Liver (tissue), 9 donors: ENCODE results near the gene CCDC88C. TPM values are rescaled to one million over a fixed set of nuclear protein-coding genes. Genes with fewer than 3 reads are reported as not detected.

Experiments used
- DNase-seq: peaks from one replicate; pipeline ENCODE4 v3.0.0-alpha.2; 2017; ENCODE audit warnings: low spot score
- H3K27ac ChIP-seq, 2 donors: one replicate each; pipeline ENCODE4 v1.7.0; 2013; ENCODE audit warnings: inconsistent platforms in 2 of 2, low read length in 2 of 2, control low read depth in 1 of 2, low read depth in 1 of 2, mild to moderate bottlenecking in 1 of 2
- H3K27me3 ChIP-seq, 4 donors: one replicate each; pipeline versions ENCODE4 v1.6.1 to v1.7.0; 2013; ENCODE audit warnings: low read length in 3 of 4, inconsistent platforms in 1 of 4, mild to moderate bottlenecking in 1 of 4, moderate library complexity in 1 of 4; ENCODE audit not compliant: control insufficient read depth in 4 of 4, insufficient read depth in 4 of 4
- H3K36me3 ChIP-seq, 4 donors: one replicate each; pipeline versions ENCODE4 v1.6.1 to v1.7.0; 2013; ENCODE audit warnings: low read length in 3 of 4, mild to moderate bottlenecking in 3 of 4, low read depth in 1 of 4, moderate library complexity in 1 of 4; ENCODE audit not compliant: control insufficient read depth in 4 of 4, insufficient read depth in 3 of 4
- H3K4me1 ChIP-seq, 4 donors: one replicate each; pipeline versions ENCODE4 v1.6.1 to v1.7.0; 2013; ENCODE audit warnings: low read length in 3 of 4, mild to moderate bottlenecking in 3 of 4, moderate library complexity in 1 of 4; ENCODE audit not compliant: control insufficient read depth in 4 of 4, insufficient read depth in 4 of 4
- H3K4me3 ChIP-seq, 3 donors: one replicate each; pipeline versions ENCODE4 v1.6.1 to v1.7.0; 2013; ENCODE audit warnings: low read length in 3 of 3, control low read depth in 1 of 3, low read depth in 1 of 3, mild to moderate bottlenecking in 1 of 3
- H3K9ac ChIP-seq, 2 donors: one replicate each; pipeline ENCODE4 v1.7.0; 2013; ENCODE audit warnings: low read length in 2 of 2, mild to moderate bottlenecking in 2 of 2, moderate library complexity in 2 of 2, control low read depth in 1 of 2, low read depth in 1 of 2
- H3K9me3 ChIP-seq, 4 donors: one replicate each; pipeline versions ENCODE4 v1.6.1 to v1.7.0; 2013; ENCODE audit warnings: low read length in 3 of 4; ENCODE audit not compliant: control insufficient read depth in 4 of 4
- FOXA1 ChIP-seq: IDR thresholded peaks from 2 replicates; pipeline ENCODE4 v1.6.1; 2016; ENCODE audit warnings: antibody characterized with exemption
- FOXA2 ChIP-seq: IDR thresholded peaks from 2 replicates; pipeline ENCODE4 v1.6.1; 2016; ENCODE audit warnings: antibody characterized with exemption
- GABPA ChIP-seq, 2 donors: IDR thresholded peaks in 1 of 2; conservative IDR thresholded peaks in 1 of 2; 2 replicates each; pipeline ENCODE4 v1.6.1; 2016; ENCODE audit warnings: antibody characterized with exemption in 2 of 2, mild to moderate bottlenecking in 1 of 2, moderate library complexity in 1 of 2
- HNF4G ChIP-seq: IDR thresholded peaks from 2 replicates; pipeline ENCODE4 v1.6.1; 2016; ENCODE audit warnings: antibody characterized with exemption
- NR2F2 ChIP-seq: IDR thresholded peaks from 2 replicates; pipeline ENCODE4 v1.6.1; 2016; ENCODE audit warnings: antibody characterized with exemption
- RAD21 ChIP-seq, 2 donors: IDR thresholded peaks; 2 replicates each; pipeline ENCODE4 v1.6.1; 2016; ENCODE audit warnings: antibody characterized with exemption in 2 of 2, mild to moderate bottlenecking in 2 of 2
- YY1 ChIP-seq: IDR thresholded peaks from 2 replicates; pipeline ENCODE4 v1.6.1; 2016; ENCODE audit warnings: antibody characterized with exemption, mild to moderate bottlenecking
- ZBTB33 ChIP-seq: IDR thresholded peaks from 2 replicates; pipeline ENCODE4 v1.6.1; 2016; ENCODE audit warnings: antibody characterized with exemption
- WGBS: extraction: QIAGEN DNeasy Blood & Tissue Kit; methylation state at CpG from one replicate; pipeline ENCODE4 v1.1.7; 2013; 5-methylcytosine and 5-hydroxymethylcytosine counted together
- polyA plus RNA-seq, 2 donors: library from polyadenylated mRNA; stranded (reverse) in 1 of 2; unstranded in 1 of 2; fragments of 200-250 nt in 1 of 2; fragments of >200 nt in 1 of 2; fragmentation: Nextera tagmentation in 1 of 2; extraction: Ambion mirVana in 1 of 2; gene quantifications; one replicate each; pipeline versions ENCODE4 v1.2.1 to v1.2.3, GENCODE V29; 2013 to 2015
- total RNA-seq, 2 donors: library from RNA; depleted of rRNA; stranded (reverse); fragments of >200 nt; gene quantifications; one replicate each; pipeline ENCODE4 v1.2.3, GENCODE V29; 2014
- TF ChIP-seq, protein P1 (sequence below): IDR thresholded peaks from 2 replicates; pipeline ENCODE4 v1.6.1; 2016; ENCODE audit warnings: antibody characterized with exemption
- TF ChIP-seq, protein P2 (sequence below): IDR thresholded peaks from 2 replicates; pipeline ENCODE4 v1.6.1; 2016; ENCODE audit warnings: antibody characterized with exemption
- TF ChIP-seq, protein P3 (sequence below): fragments of 150-350 bp; IDR thresholded peaks from 2 replicates; pipeline ENCODE4 v1.5.1; 2017; ENCODE audit warnings: improper control_type of control experiment, low read depth, low read length; ENCODE audit not compliant: missing input control
- donor health status: healthy.
- donor health status: healthy.
- donor health status: healthy.
- donor health status: healthy.
- donor health status: healthy.

The CCDC88C gene
- total and polyA plus RNA-seq, 4 donors = 1.3 to 10.8 (median 4.0) TPM

GRCh38 chr14:91306547-91306946 is 111.1 kb downstream of the CCDC88C start (continued):
- no peak for TF ChIP-seq ZBTB33

DNA sequence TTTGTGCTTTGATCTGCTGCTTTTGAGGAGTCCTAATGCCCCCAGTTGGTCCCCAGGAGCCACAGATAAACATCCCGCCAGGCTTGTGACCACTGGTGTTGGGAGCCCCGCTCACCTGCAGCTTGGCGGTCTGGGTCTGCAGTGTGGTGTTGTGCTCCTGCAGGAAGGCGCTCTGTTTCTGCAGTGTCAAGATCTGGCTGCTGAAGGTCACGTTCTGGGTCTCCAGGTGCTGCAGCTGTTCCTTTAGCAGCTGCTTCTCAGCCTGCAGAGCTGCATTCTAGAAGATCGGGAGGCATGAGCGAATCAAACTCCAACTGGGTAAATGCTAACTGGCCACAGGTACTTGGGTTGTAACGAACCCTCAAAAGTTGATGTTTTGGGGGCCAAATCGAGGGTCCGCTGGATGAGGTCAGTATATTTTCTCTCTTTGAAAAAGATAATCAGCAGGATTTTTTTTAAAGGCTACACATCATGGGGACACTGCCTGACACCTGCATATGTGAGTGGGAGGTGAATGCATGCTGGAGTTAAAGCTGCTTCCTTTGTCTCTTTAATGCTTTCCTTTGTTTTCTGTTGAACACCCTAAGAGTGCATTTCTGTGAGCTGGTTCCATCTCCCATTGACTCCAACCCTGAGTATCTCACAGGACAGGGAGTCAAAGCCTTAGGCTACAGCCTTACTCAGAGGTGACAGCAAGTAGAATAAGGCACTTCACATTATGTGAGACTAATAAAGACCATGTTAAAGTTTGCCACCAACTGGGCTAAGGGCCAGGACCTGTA is 111.8 kb downstream of the CCDC88C start:
- Histone ChIP-seq H3K4me1 (no peaks in the 10 kb centered on the region), H3K27me3 (no peaks in the 10 kb centered on the region), H3K9me3 (no peaks in the 10 kb centered on the region), H3K27ac (no peak overlapping the region), H3K36me3 (peaks cover 0 to 59% (median 15%) of the 10 kb centered on the region in 4 donors), H3K4me3 (no peak overlapping the region), H3K9ac (no peak overlapping the region)
- TF ChIP-seq HNF4G (no peak), FOXA2 (no peak), GABPA (IDR thresholded peaks at IDR 0.05 in 1 of 2, conservative IDR thresholded peaks at IDR 0.05 in 1 of 2) (no peak)
- TF ChIP-seq, protein P1, sequence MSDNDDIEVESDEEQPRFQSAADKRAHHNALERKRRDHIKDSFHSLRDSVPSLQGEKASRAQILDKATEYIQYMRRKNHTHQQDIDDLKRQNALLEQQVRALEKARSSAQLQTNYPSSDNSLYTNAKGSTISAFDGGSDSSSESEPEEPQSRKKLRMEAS = no peak
- WGBS = 97% methylated on average over 10 of the region's 10 CpGs
- DNase-seq = no peak

DNA sequence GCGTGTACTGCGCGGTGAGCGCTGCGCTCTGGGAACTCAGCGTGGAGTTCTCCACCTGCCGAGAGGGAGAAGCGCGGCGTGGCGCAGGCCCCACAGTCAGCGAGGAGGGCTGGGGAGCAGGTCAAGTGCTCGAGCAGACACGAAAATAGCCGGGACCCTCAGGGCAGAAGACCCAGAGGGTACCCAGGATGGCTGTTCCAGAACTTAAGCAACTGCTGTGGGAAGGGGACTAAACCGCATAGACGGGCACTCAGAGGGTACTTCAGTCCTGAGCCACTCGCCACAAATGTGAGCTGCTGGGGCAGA is 113.7 kb downstream of the CCDC88C start:
- TF ChIP-seq FOXA1 (no peak), FOXA2 (no peak), RAD21 (IDR thresholded peaks at IDR 0.05) (no peak)
- WGBS = 95% methylated on average over 18 of the region's 18 CpGs
- Histone ChIP-seq H3K9ac (no peak overlapping the region), H3K36me3 (peaks cover 0 to 74% (median 21%) of the 10 kb centered on the region in 4 donors), H3K27ac (no peak overlapping the region), H3K9me3 (no peaks in the 10 kb centered on the region), H3K4me1 (no peaks in the 10 kb centered on the region), H3K4me3 (no peak overlapping the region), H3K27me3 (no peaks in the 10 kb centered on the region)
- no peak for DNase-seq

GRCh38 chr14:91303091-91303923 is 114.3 kb downstream of the CCDC88C start:
- H3K4me3 ChIP-seq = no peak overlapping the region
- H3K4me1 ChIP-seq = no peaks in the 10 kb centered on the region
- H3K27ac ChIP-seq = no peak overlapping the region
- peaks cover 0 to 72% (median 19%) of the 10 kb centered on the region in 4 donors for H3K36me3 ChIP-seq
- H3K9ac ChIP-seq = no peak overlapping the region
- TF ChIP-seq FOXA1 = no peak
- TF ChIP-seq, protein P2, sequence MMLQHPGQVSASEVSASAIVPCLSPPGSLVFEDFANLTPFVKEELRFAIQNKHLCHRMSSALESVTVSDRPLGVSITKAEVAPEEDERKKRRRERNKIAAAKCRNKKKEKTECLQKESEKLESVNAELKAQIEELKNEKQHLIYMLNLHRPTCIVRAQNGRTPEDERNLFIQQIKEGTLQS = no peak
- no peak for TF ChIP-seq NR2F2
- TF ChIP-seq HNF4G = no peak
- TF ChIP-seq GABPA (IDR thresholded peaks at IDR 0.05 in 1 of 2, conservative IDR thresholded peaks at IDR 0.05 in 1 of 2) = no peak
- no peak for TF ChIP-seq FOXA2
- TF ChIP-seq, protein P3, sequence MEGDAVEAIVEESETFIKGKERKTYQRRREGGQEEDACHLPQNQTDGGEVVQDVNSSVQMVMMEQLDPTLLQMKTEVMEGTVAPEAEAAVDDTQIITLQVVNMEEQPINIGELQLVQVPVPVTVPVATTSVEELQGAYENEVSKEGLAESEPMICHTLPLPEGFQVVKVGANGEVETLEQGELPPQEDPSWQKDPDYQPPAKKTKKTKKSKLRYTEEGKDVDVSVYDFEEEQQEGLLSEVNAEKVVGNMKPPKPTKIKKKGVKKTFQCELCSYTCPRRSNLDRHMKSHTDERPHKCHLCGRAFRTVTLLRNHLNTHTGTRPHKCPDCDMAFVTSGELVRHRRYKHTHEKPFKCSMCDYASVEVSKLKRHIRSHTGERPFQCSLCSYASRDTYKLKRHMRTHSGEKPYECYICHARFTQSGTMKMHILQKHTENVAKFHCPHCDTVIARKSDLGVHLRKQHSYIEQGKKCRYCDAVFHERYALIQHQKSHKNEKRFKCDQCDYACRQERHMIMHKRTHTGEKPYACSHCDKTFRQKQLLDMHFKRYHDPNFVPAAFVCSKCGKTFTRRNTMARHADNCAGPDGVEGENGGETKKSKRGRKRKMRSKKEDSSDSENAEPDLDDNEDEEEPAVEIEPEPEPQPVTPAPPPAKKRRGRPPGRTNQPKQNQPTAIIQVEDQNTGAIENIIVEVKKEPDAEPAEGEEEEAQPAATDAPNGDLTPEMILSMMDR = no peak
- TF ChIP-seq ZBTB33 = no peak
- no peak for TF ChIP-seq YY1
- no peaks in the 10 kb centered on the region for H3K27me3 ChIP-seq
- 91% methylated on average over 23 of the region's 23 CpGs for WGBS
- no peaks in the 10 kb centered on the region for H3K9me3 ChIP-seq
- peak; percentile 91 for DNase-seq
